DND-41 (cell line): Measurements from ENCODE around the gene SLAIN2.

Source experiments
- ATAC-seq: fragments of 200-7000 bp; cut with Tn5 transposase; 3 replicates; pipeline ENCODE4 v1.9.1; 2021; ENCODE audit warnings: low read depth; ENCODE audit not compliant: insufficient read depth
- DNase-seq: peaks from one replicate; pipeline ENCODE4 v3.0.0-alpha.2; 2020
- H2AFZ ChIP-seq: 2 replicates; pipeline ENCODE4 v1.6.0; 2012; ENCODE audit warnings: low read depth, low read length
- H3K27ac ChIP-seq: 2 replicates; pipeline ENCODE4 v1.5.1; 2012; ENCODE audit warnings: low read length, inconsistent platforms
- H3K27me3 ChIP-seq: fragments of 200-600 bp; sonication (generic); 2 replicates; pipeline ENCODE4 v1.6.0; 2012; ENCODE audit warnings: low read length, mild to moderate bottlenecking, inconsistent platforms; ENCODE audit not compliant: insufficient read depth, poor library complexity
- H3K36me3 ChIP-seq: 2 replicates; pipeline ENCODE4 v1.5.1; 2012; ENCODE audit warnings: low read length, inconsistent platforms; ENCODE audit not compliant: insufficient read depth
- H3K4me1 ChIP-seq: 2 replicates; pipeline ENCODE4 v1.5.1; 2012; ENCODE audit warnings: mild to moderate bottlenecking, low read length; ENCODE audit not compliant: insufficient read depth
- H3K4me2 ChIP-seq: 2 replicates; pipeline ENCODE4 v1.6.0; 2012; ENCODE audit warnings: mild to moderate bottlenecking, moderate library complexity, low read length, inconsistent platforms; ENCODE audit not compliant: insufficient read depth
- H3K4me3 ChIP-seq, 2 experiments: fragments of 200-600 bp in 1 of 2; shearing (Covaris generic) in 1 of 2; 2 replicates each; pipeline ENCODE4 v1.5.1; 2012 to 2016; ENCODE audit warnings: inconsistent platforms in 2 of 2, low read length in 2 of 2, mild to moderate bottlenecking in 2 of 2, low read depth in 1 of 2, moderate library complexity in 1 of 2
- H3K79me2 ChIP-seq: 2 replicates; pipeline ENCODE4 v1.6.0; 2012; ENCODE audit warnings: low read length, inconsistent platforms; ENCODE audit not compliant: insufficient read depth
- H3K9ac ChIP-seq: 2 replicates; pipeline ENCODE4 v1.6.0; 2012; ENCODE audit warnings: low read depth, mild to moderate bottlenecking, inconsistent platforms, low read length, moderate library complexity
- H3K9me3 ChIP-seq: 2 replicates; pipeline ENCODE4 v1.5.1; 2012; ENCODE audit warnings: low read length, moderate library complexity, mild to moderate bottlenecking, inconsistent platforms; ENCODE audit not compliant: insufficient read depth, severe bottlenecking
- H4K20me1 ChIP-seq: 2 replicates; pipeline ENCODE4 v1.6.0; 2012; ENCODE audit warnings: low read length; ENCODE audit not compliant: insufficient read depth
- EZH2 ChIP-seq: IDR thresholded peaks from 3 replicates; pipeline ENCODE4 v1.6.1; 2012; ENCODE audit warnings: borderline replicate concordance, low read depth, mild to moderate bottlenecking, moderate library complexity, low read length, inconsistent platforms; ENCODE audit not compliant: severe bottlenecking
- TF ChIP-seq, protein P1 (sequence below): IDR thresholded peaks from 2 replicates; pipeline ENCODE4 v1.5.1; 2012; ENCODE audit warnings: borderline replicate concordance, low read length, moderate library complexity, mild to moderate bottlenecking; ENCODE audit not compliant: poor library complexity, severe bottlenecking; ENCODE audit errors: extremely low read depth

SLAIN2 gene

DNA sequence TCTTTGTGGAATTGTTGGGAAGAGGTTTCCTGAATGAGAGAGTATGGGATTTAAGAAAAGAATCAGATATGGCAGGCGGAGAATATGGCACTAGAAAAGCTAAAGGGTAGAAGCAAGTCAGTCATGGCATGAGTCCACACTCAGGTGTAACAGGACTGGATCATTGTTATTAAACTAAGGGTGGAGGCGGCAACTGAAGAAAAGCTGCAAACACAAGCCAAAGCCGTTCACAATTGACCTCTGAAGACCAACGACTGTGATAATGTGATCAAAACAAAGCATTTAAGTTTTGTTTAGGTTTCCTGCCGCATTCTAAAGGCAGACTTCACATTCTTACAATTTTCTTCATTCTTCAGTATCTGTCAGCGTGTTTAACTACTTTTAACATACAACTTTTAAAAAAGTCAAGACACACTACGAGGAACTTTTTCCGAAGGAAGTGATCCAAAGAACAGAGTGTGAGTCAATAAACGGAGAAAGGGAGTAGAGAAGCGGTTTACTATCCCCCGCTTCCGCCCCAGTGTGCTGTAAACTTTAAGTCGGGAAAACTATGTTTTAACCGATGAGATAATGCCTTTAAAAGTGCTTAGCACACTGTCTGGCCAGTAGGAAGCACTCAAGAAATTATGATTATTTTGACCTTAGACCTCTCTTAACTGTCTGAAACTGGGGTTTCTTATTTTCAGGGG lies 909 bp upstream of the SLAIN2 start:
- Histone ChIP-seq H3K4me2 (peak overlapping the region; percentile 69), H3K79me2 (peaks cover 40% of the 10 kb centered on the region), H3K27me3 (no peaks in the 10 kb centered on the region), H3K27ac (peak overlapping the region; percentile 94), H2AFZ (peak overlapping the region; percentile 88), H3K9ac (peak overlapping the region; percentile 88), H4K20me1 (peaks cover 28% of the 10 kb centered on the region; the same call in 1 of the 2 replicates), H3K36me3 (no peaks in the 10 kb centered on the region), H3K4me3 (peak overlapping the region; percentile 52 to 82), H3K9me3 (no peaks in the 10 kb centered on the region), H3K4me1 (peaks cover 36% of the 10 kb centered on the region)
- no peak for TF ChIP-seq EZH2
- TF ChIP-seq, protein P1, sequence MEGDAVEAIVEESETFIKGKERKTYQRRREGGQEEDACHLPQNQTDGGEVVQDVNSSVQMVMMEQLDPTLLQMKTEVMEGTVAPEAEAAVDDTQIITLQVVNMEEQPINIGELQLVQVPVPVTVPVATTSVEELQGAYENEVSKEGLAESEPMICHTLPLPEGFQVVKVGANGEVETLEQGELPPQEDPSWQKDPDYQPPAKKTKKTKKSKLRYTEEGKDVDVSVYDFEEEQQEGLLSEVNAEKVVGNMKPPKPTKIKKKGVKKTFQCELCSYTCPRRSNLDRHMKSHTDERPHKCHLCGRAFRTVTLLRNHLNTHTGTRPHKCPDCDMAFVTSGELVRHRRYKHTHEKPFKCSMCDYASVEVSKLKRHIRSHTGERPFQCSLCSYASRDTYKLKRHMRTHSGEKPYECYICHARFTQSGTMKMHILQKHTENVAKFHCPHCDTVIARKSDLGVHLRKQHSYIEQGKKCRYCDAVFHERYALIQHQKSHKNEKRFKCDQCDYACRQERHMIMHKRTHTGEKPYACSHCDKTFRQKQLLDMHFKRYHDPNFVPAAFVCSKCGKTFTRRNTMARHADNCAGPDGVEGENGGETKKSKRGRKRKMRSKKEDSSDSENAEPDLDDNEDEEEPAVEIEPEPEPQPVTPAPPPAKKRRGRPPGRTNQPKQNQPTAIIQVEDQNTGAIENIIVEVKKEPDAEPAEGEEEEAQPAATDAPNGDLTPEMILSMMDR, result no peak
- DNase-seq (no peak), ATAC-seq (peak; percentile 29)

DNA sequence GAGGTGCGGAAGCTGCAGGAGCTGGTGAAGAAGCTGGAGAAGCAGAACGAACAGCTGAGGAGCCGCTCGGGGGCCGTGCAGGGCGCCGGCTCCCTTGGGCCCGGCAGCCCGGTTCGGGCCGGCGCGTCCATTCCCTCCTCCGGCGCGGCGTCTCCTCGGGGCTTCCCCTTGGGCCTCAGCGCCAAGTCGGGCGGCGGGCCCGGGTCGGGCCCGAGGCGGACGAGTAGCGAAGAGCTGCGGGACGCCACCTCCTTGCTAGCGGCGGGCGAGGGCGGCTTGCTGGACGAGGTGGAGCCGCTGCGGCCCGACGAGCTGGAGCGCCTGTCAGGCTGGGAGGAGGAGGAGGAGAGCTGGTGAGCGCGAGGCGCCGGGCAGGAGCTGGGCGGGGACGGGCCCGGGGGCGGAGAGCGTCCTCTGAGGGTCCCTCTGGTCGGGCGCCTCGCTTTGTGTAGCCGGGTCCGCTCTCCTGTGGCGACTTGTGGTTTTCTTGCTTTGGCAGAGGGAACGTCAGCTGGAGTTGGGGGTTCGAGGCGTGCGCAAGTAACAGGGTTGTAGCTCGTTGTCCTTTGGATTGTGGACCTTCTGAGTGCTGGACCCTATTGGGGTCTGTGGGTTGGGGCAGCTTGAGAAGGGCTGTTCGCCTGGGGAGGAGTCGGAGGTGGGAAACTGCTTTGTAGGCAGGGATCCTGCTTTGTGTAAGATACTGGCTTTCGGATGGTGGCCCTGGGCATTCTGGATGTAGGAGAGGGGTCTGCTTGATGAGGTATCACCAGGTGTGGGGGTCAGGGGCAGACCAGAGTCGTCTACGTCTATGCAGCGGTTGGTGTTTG lies 662 bp downstream of the SLAIN2 start:
- H3K27me3 ChIP-seq, result no peaks in the 10 kb centered on the region
- peak overlapping the region; percentile 78 to 82 for H3K4me3 ChIP-seq
- peaks cover 56% of the 10 kb centered on the region for H3K79me2 ChIP-seq
- H3K4me1 ChIP-seq, result peaks cover 36% of the 10 kb centered on the region
- DNase-seq (peak; percentile 60), ATAC-seq (peak; percentile 42)
- no peaks in the 10 kb centered on the region for H3K36me3 ChIP-seq
- peaks cover 33% of the 10 kb centered on the region; the same call in 1 of the 2 replicates for H4K20me1 ChIP-seq
- TF ChIP-seq, protein P1, result no peak
- TF ChIP-seq EZH2, result no peak
- peak overlapping the region; percentile 88 for H3K9ac ChIP-seq
- H3K9me3 ChIP-seq, result no peaks in the 10 kb centered on the region
- H3K4me2 ChIP-seq, result peak overlapping the region; percentile 80
- H3K27ac ChIP-seq, result peak overlapping the region; percentile 78
- H2AFZ ChIP-seq, result peak overlapping the region; percentile 65

DNA sequence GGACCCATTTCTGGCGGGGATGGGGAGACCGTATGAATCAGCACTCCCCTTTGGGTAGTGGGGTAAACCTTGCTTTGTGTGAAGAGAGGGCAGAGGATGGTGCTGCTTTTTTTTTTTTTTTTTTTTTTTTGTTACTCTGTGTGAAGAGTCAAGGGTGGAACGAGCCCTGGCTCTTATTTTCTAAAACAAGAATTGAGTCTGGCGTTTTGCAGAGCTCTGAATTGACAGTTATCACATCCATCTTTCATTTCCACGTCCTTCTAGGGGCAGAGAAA lies 1.2 kb downstream of the SLAIN2 start:
- peaks cover 37% of the 10 kb centered on the region; the same call in 1 of the 2 replicates for H4K20me1 ChIP-seq
- H3K4me1 ChIP-seq, result peaks cover 36% of the 10 kb centered on the region
- no peak for TF ChIP-seq EZH2
- TF ChIP-seq, protein P1, result no peak
- H3K9ac ChIP-seq, result peak overlapping the region; percentile 88
- no peaks in the 10 kb centered on the region; the same call in 1 of the 2 replicates for H3K36me3 ChIP-seq
- ATAC-seq (no peak), DNase-seq (no peak)
- peak overlapping the region; percentile 65 for H2AFZ ChIP-seq
- H3K4me3 ChIP-seq, result peak overlapping the region; percentile 78 to 82
- peak overlapping the region; percentile 78 for H3K27ac ChIP-seq
- H3K9me3 ChIP-seq, result no peaks in the 10 kb centered on the region
- H3K79me2 ChIP-seq, result peaks cover 61% of the 10 kb centered on the region
- H3K4me2 ChIP-seq, result peak overlapping the region; percentile 80
- H3K27me3 ChIP-seq, result no peaks in the 10 kb centered on the region
